GM21423 (cell line): ENCODE data around the gene GPR61.

Experiments used
- ATAC-seq: cut with Tn5 transposase; IDR thresholded peaks from one replicate; pipeline ENCODE4 v1.9.1; 2021; ENCODE audit warnings: mild to moderate bottlenecking, moderate library complexity; ENCODE audit not compliant: unreplicated experiment

Gene GPR61

DNA sequence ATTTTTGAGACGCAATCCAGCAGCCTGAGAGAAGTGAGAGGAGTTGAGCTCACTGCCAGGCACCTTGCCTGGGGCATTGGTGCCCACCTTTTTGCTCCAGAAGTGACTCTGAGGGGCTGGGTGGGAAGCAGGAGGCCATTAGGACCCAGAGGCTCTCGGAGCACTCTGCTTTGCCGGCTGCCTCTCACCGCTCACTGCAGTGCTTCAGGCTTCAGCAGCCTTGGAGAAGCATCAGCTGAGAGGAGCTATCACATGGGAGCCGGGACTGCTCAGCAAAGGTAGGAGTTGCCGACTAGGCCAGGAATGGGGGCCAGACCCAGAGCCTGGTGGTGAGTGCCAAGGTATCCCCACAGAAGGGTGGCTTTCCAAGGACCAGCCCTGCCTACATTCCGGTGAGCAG is at the start of gene GPR61:
Gene GPR61 (plus strand): TSS at position 197 of the 400 bp plus-strand sequence. CDS start 3,151 bp downstream, outside the sequence.
- ATAC-seq, result no peak

- ATAC-seq, result no peak
Observed at GRCh38 chr1:109490029-109490933, 49.4 kb upstream of the GPR61 start.

GRCh38 chr1:109490934-109491302 is 48.8 kb upstream of the GPR61 start:
- no peak for ATAC-seq

DNA sequence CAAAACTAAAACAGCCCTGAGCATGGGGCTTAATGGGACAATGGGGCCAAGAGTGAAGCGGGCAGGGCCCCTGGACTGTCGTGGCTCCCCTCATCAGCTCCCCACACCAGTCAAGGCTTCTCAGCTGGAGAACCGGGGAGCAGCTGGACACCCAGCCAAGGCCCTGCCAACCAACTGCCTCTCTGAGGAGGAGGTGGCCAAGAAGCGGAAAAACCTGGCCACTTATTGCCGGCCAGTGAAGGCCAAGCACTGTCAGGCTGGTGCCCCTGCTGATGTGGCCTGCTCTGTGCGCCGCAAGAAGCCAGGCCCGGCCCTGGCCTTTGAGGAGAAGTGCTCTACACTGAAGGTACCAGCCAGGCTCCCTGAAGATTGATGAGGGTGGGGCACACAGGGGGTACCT is 48.3 kb upstream of the GPR61 start:
- ATAC-seq, result no peak

DNA sequence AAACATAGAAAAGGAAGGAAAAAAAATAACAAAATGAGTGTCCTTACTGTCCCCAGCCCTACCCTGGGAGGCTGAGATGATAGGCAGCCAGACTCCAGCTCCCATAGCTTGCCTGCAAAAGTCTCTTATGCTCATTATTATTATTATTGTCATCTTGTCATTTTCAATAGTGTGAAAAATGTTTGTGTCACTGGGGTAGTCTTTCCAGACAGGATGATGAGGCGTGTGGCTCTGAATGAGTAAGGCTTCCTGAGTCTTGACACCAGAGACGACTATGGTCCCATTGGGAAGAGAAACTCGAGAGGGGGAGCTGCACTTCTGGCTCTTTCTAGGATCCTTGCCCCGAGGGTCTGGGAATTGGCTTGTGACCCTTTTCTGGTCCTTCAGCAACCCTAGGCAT is 46.9 kb upstream of the GPR61 start:
- ATAC-seq, result no peak

- no peak for ATAC-seq
Observed at GRCh38 chr1:109493227-109493626, 46.4 kb upstream of the GPR61 start.

- peak; percentile 83 for ATAC-seq
Observed at GRCh38 chr1:109493805-109494539, 45.7 kb upstream of the GPR61 start, which contains the start of gene CYB561D1. TSS of gene CYB561D1 (plus strand) at chr1:109494094. CDS start at chr1:109494140, 46 bp downstream.

- ATAC-seq, result no peak
Observed at GRCh38 chr1:109495738-109496137, 43.9 kb upstream of the GPR61 start.

- ATAC-seq, result no peak
Observed at GRCh38 chr1:109497449-109498160, 42.1 kb upstream of the GPR61 start.

- ATAC-seq, result no peak
Observed at GRCh38 chr1:109498161-109498801, 41.4 kb upstream of the GPR61 start.

- no peak for ATAC-seq
Observed at GRCh38 chr1:109499081-109499480, 40.6 kb upstream of the GPR61 start.

DNA sequence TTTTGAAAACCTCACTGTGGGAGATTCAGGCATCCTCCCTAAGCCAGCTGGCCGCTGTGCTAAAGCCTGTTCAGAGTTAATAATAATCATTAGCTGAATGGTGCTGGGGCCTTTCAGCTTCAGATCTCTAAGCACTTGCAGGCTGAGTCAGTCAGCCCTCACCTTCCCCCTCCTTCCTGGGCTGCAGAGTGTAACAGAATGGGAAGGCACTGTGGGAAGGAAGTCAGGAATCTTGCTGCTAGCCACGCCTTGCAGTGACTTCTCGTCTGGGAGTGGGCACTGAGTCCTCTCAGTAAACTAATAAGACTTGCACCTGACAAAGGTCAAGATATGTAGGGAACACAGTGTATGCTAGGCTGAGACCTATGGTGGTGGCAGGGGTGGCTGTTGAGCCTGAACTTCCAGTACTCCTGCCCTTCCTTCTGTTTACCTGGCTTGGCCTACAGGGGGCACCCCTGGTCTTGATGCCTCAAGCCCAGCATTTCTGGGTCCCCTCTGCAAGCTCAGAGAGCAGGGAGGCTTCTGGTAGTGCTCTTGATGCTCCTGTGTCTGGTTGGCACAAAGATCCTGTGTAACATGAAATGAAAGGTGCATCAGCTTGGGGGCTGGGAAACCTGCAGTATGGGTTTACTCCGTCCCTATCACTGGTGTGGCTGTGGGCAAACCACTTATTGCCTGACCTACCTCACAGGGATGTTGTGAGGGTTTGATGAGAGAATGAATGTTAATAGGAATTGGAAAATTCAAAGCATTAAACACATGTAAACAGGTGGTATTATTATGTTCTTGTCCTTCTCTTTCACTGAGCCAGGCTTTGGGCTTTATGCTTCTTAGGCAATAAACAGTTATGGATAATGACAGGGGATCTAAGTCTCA is 39.8 kb upstream of the GPR61 start:
- no peak for ATAC-seq

- ATAC-seq, result no peak
Observed at GRCh38 chr1:109500941-109501381, 38.7 kb upstream of the GPR61 start.

DNA sequence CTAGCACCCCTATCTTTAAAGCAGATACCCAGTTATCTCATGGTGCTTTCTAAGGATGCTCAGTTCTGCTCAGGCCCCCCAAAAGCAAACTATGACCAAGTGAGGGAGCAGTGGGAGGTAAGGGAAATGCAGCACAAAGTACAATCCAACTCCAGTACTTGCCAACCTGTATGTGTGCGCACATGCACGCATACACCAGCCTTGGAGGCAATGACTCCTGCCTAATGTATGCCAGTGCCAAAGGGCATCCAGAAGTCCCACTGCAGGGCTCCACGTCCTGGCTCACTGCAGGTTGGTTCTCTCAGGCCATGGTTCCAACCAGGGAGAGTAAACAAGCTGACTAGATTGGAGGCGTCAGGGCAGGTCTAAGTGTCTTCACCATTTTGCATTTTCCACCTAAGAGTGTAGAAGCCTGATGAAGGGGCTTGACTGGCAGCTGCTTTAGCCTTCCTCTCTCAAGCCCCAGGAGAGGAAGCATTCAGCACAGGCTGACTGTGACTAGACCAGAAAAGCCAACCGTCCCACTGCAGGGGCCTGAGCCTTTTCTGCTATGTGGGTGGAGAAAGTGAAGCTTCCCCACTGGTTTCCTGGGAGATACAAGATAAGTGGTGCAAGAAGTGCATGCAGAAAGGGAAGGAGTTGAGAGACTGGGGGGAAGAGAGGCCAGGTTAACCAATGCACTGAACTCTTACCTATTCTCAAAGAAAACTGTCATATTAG is 37.9 kb upstream of the GPR61 start:
- no peak for ATAC-seq

DNA sequence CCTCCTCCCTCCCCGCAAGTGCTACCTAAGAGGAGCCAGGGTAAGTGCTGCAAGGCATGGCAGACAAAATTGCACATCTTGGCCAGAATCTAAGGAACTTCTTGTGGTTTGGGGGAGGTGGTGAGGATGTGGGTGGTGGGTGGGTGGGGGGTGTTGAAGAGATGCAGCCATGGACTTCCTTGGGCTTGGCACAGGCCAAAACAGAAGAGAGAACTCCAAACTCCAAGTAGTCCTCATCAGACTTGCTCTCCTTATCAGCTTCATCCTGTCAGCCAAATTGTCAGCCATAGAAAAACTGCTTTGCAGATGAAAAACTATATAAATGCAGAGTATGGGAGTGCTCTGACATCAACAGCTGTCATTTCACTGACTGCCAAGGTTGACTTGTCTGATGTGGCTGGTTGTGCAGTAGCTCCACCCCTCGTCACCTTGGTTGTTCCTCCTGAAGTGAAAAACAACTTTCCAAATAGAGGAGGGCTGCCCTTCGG is 37.3 kb upstream of the GPR61 start:
- ATAC-seq, result no peak

DNA sequence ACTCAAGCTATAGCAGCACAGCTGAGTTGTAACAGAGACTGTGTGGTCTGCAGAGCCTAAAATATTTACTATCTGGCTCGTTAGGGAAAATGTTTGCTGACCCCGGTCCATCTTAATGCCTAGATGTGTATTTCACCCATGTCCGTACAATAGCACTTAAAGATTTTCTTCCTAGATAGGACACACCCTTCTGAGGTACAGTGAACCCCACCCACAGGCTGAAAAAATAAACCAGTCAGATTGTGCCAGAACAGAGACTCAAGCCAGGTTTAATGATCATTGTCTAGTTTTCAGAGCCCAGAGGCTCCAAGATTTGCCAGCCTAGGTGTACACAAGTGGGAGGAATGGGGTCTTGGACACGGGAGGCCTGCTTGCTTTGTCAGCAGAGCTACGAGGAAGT is 35.7 kb upstream of the GPR61 start:
- ATAC-seq, result no peak

DNA sequence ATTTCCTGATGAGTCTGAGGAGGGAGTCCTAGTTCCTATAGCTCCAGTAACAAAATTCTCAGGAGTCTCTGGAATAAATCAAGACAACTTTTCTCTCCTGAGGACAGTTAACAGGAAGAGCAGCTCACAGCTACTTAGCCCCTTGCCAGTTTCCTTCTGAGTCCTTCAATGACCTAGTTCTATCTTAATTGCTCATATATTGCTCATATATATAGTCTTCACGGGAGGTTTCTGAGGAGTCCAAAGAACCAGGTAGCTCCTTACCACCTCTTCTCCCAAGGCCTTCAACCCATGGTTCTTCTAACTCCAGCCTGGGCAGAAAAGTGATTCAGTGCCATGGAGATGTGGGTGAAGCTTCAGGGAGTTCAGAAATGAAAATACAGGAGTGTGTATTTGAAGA is 34.7 kb upstream of the GPR61 start:
- ATAC-seq, result no peak

DNA sequence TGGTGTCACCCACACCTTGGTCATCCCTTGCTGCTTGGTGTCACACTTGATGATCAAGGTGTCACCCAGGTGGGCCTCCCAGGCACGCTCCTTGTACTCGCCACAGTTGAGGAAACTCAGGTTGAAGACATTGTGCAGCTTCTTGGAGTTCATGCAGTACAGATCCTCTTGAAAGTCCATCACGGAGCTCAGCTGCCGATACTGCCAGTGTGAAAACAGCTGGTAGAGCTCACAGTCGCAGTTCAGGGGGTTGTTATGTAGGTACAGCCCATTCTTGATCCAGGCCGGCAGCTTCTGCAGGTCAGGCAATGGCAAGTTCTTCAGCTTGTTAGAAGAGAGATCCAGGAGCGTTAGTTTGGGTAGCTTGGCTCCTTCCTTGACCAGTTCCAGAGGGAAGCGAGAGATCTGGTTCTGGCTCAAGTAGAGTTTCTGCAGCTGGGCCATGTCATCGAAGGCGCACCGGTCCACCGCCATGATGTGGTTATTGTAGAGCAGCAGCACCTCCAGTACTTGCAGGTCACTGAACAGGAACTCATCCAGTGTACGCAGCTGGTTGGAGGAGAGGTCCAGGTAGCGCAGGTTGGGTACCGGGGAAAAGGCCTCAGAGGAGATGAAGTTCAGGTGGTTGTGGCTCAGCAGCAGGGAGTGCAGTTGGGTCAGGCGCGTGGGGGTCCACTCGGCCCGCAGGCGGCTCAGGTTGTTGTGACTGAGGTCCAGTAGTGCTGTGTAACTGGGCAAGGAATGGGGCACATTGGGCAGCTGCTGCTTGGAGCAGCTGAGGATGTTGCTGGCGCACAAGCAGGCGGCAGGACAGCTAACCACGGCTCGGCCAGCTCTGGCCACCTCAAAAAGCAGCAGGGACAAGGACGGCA is 31.4 kb upstream of the GPR61 start:
- no peak for ATAC-seq
